T-helper 1 cell treated with Interleukin-12 subunit alpha and Interleukin-12 subunit beta and Interleukin-4 antibody, amounts not matched to agents 30 μg/mL and 1 μg/mL, for 36 hours (primary cell): ENCODE data around the gene ZNF814.
"Not testable (repeated sequence)": the region's sequence is repeated elsewhere in the genome, so short reads cannot be mapped to it uniquely, and the experiment has no call there.

ENCODE experiments used
- H3K27ac Mint-ChIP-seq: one replicate; pipeline ENCODE4 v1.8.0; 2021; ENCODE audit warnings: mild to moderate bottlenecking, mixed read lengths
- H3K27me3 Mint-ChIP-seq: one replicate; pipeline ENCODE4 v1.8.0; 2021; ENCODE audit warnings: low read depth, mixed read lengths
- H3K36me3 Mint-ChIP-seq: one replicate; pipeline ENCODE4 v1.8.0; 2021; ENCODE audit warnings: low read depth, mixed read lengths
- H3K4me1 Mint-ChIP-seq: one replicate; pipeline ENCODE4 v1.8.0; 2021; ENCODE audit warnings: low read depth, mixed read lengths
- H3K4me3 Mint-ChIP-seq: one replicate; pipeline ENCODE4 v1.8.0; 2021; ENCODE audit warnings: mild to moderate bottlenecking, moderate library complexity, mixed read lengths
- H3K9me3 Mint-ChIP-seq: one replicate; pipeline ENCODE4 v1.8.0; 2021; ENCODE audit warnings: mixed read lengths

Gene ZNF814

GRCh38 chr19:57886046-57886445 is 2.8 kb downstream of the ZNF814 start:
- Mint-ChIP-seq H3K36me3 (peaks cover 42% of the 10 kb centered on the region), H3K27ac (no peak overlapping the region), H3K4me1 (peaks cover 9% of the 10 kb centered on the region), H3K9me3 (peaks cover 62% of the 10 kb centered on the region), H3K4me3 (no peak overlapping the region), H3K27me3 (no peaks in the 10 kb centered on the region)

GRCh38 chr19:57873883-57874799 is 14.7 kb downstream of the ZNF814 start:
- not testable (repeated sequence) for H3K4me3 Mint-ChIP-seq, H3K27ac Mint-ChIP-seq, H3K27me3 Mint-ChIP-seq, H3K4me1 Mint-ChIP-seq
- Mint-ChIP-seq H3K36me3 (peaks cover 51% of the 10 kb centered on the region), H3K9me3 (peaks cover 68% of the 10 kb centered on the region)

- Mint-ChIP-seq H3K27me3 (no peaks in the 10 kb centered on the region), H3K9me3 (peaks cover 75% of the 10 kb centered on the region), H3K4me1 (no peaks in the 10 kb centered on the region), H3K36me3 (peaks cover 52% of the 10 kb centered on the region), H3K27ac (no peak overlapping the region), H3K4me3 (no peak overlapping the region)
Measured at GRCh38 chr19:57872450-57872849, 16.4 kb downstream of the ZNF814 start.

- Mint-ChIP-seq H3K9me3 (peaks cover 66% of the 10 kb centered on the region), H3K4me1 (no peaks in the 10 kb centered on the region), H3K4me3 (no peak overlapping the region), H3K36me3 (peaks cover 53% of the 10 kb centered on the region), H3K27me3 (no peaks in the 10 kb centered on the region), H3K27ac (no peak overlapping the region)
Measured at GRCh38 chr19:57870225-57870624, 18.6 kb downstream of the ZNF814 start.

- H3K27ac Mint-ChIP-seq, H3K27me3 Mint-ChIP-seq, H3K4me1 Mint-ChIP-seq, H3K4me3 Mint-ChIP-seq: not testable (repeated sequence)
- Mint-ChIP-seq H3K36me3 (peaks cover 56% of the 10 kb centered on the region), H3K9me3 (peaks cover 69% of the 10 kb centered on the region)
Measured at GRCh38 chr19:57869655-57870054, 19.2 kb downstream of the ZNF814 start.

- Mint-ChIP-seq H3K27me3 (no peaks in the 10 kb centered on the region), H3K4me1 (no peaks in the 10 kb centered on the region), H3K9me3 (peaks cover 60% of the 10 kb centered on the region), H3K27ac (no peak overlapping the region), H3K36me3 (peaks cover 58% of the 10 kb centered on the region), H3K4me3 (no peak overlapping the region)
Measured at GRCh38 chr19:57867868-57868492, 20.9 kb downstream of the ZNF814 start.

GRCh38 chr19:57862351-57862750 is 26.5 kb downstream of the ZNF814 start:
- Mint-ChIP-seq H3K36me3 (peaks cover 88% of the 10 kb centered on the region), H3K9me3 (peaks cover 55% of the 10 kb centered on the region)
- H3K27me3 Mint-ChIP-seq, H3K4me3 Mint-ChIP-seq, H3K4me1 Mint-ChIP-seq, H3K27ac Mint-ChIP-seq: not testable (repeated sequence)

GRCh38 chr19:57854117-57854516 is 34.7 kb downstream of the ZNF814 start:
- Mint-ChIP-seq H3K4me1 (peaks cover 16% of the 10 kb centered on the region), H3K36me3 (peaks cover 78% of the 10 kb centered on the region), H3K9me3 (peaks cover 32% of the 10 kb centered on the region)
- H3K27ac Mint-ChIP-seq, H3K4me3 Mint-ChIP-seq, H3K27me3 Mint-ChIP-seq: not testable (repeated sequence)

- H3K4me3 Mint-ChIP-seq, H3K27me3 Mint-ChIP-seq, H3K27ac Mint-ChIP-seq: not testable (repeated sequence)
- Mint-ChIP-seq H3K36me3 (peaks cover 61% of the 10 kb centered on the region), H3K9me3 (peaks cover 23% of the 10 kb centered on the region), H3K4me1 (peaks cover 16% of the 10 kb centered on the region)
Measured at GRCh38 chr19:57851812-57852603, 36.8 kb downstream of the ZNF814 start.

- Mint-ChIP-seq H3K27me3 (no peaks in the 10 kb centered on the region), H3K4me3 (peak overlapping the region; percentile 86), H3K4me1 (peaks cover 16% of the 10 kb centered on the region), H3K9me3 (peaks cover 11% of the 10 kb centered on the region), H3K36me3 (peaks cover 52% of the 10 kb centered on the region), H3K27ac (peak overlapping the region; percentile 87)
Measured at GRCh38 chr19:57850553-57851017, 38.3 kb downstream of the ZNF814 start.

GRCh38 chr19:57849666-57850473 is 39.0 kb downstream of the ZNF814 start, which contains the start of gene ZNF587:
Gene ZNF587 (plus strand): TSS chr19:57849859. CDS start chr19:57850039, 180 bp downstream.
- Mint-ChIP-seq H3K4me3 (peak within 1 kb of the TSS; percentile 86), H3K27ac (peak within 1 kb of the TSS; percentile 87), H3K4me1 (peaks cover 16% of the 10 kb centered on the region), H3K36me3 (peaks cover 50% of the 10 kb centered on the region)
- H3K27me3 Mint-ChIP-seq, H3K9me3 Mint-ChIP-seq: not testable (repeated sequence)

- H3K9me3 Mint-ChIP-seq, H3K27ac Mint-ChIP-seq, H3K27me3 Mint-ChIP-seq: not testable (repeated sequence)
- peaks cover 51% of the 10 kb centered on the region for H3K36me3 Mint-ChIP-seq
- H3K4me1 Mint-ChIP-seq: peaks cover 16% of the 10 kb centered on the region
- peak overlapping the region; percentile 86 for H3K4me3 Mint-ChIP-seq
Measured at GRCh38 chr19:57849162-57849665, 39.6 kb downstream of the ZNF814 start.

GRCh38 chr19:57847164-57847563 is 41.7 kb downstream of the ZNF814 start:
- not testable (repeated sequence) for H3K27ac Mint-ChIP-seq, H3K4me3 Mint-ChIP-seq, H3K27me3 Mint-ChIP-seq, H3K9me3 Mint-ChIP-seq
- peaks cover 14% of the 10 kb centered on the region for H3K4me1 Mint-ChIP-seq
- H3K36me3 Mint-ChIP-seq: peaks cover 49% of the 10 kb centered on the region
